Liver (tissue), 9 donors: ENCODE data around the gene MOB1B. TPM values are rescaled to one million over a fixed set of nuclear protein-coding genes. Genes with fewer than 3 reads are reported as not detected.
"Not testable (repeated sequence)": the region's sequence is repeated elsewhere in the genome, so short reads cannot be mapped to it uniquely, and the experiment has no call there.

ENCODE experiments used
- DNase-seq: peaks from one replicate; pipeline ENCODE4 v3.0.0-alpha.2; 2017; ENCODE audit warnings: low spot score
- H3K27ac ChIP-seq, 2 donors: one replicate each; pipeline ENCODE4 v1.7.0; 2013; ENCODE audit warnings: inconsistent platforms in 2 of 2, low read length in 2 of 2, control low read depth in 1 of 2, low read depth in 1 of 2, mild to moderate bottlenecking in 1 of 2
- H3K27me3 ChIP-seq, 4 donors: one replicate each; pipeline versions ENCODE4 v1.6.1 to v1.7.0; 2013; ENCODE audit warnings: low read length in 3 of 4, inconsistent platforms in 1 of 4, mild to moderate bottlenecking in 1 of 4, moderate library complexity in 1 of 4; ENCODE audit not compliant: control insufficient read depth in 4 of 4, insufficient read depth in 4 of 4
- H3K36me3 ChIP-seq, 4 donors: one replicate each; pipeline versions ENCODE4 v1.6.1 to v1.7.0; 2013; ENCODE audit warnings: low read length in 3 of 4, mild to moderate bottlenecking in 3 of 4, low read depth in 1 of 4, moderate library complexity in 1 of 4; ENCODE audit not compliant: control insufficient read depth in 4 of 4, insufficient read depth in 3 of 4
- H3K4me1 ChIP-seq, 4 donors: one replicate each; pipeline versions ENCODE4 v1.6.1 to v1.7.0; 2013; ENCODE audit warnings: low read length in 3 of 4, mild to moderate bottlenecking in 3 of 4, moderate library complexity in 1 of 4; ENCODE audit not compliant: control insufficient read depth in 4 of 4, insufficient read depth in 4 of 4
- H3K4me3 ChIP-seq, 3 donors: one replicate each; pipeline versions ENCODE4 v1.6.1 to v1.7.0; 2013; ENCODE audit warnings: low read length in 3 of 3, control low read depth in 1 of 3, low read depth in 1 of 3, mild to moderate bottlenecking in 1 of 3
- H3K9ac ChIP-seq, 2 donors: one replicate each; pipeline ENCODE4 v1.7.0; 2013; ENCODE audit warnings: low read length in 2 of 2, mild to moderate bottlenecking in 2 of 2, moderate library complexity in 2 of 2, control low read depth in 1 of 2, low read depth in 1 of 2
- H3K9me3 ChIP-seq, 4 donors: one replicate each; pipeline versions ENCODE4 v1.6.1 to v1.7.0; 2013; ENCODE audit warnings: low read length in 3 of 4; ENCODE audit not compliant: control insufficient read depth in 4 of 4
- ATF3 ChIP-seq: IDR thresholded peaks from 2 replicates; pipeline ENCODE4 v1.6.1; 2016; ENCODE audit warnings: antibody characterized with exemption
- CTCF ChIP-seq: fragments of 150-350 bp; IDR thresholded peaks from 2 replicates; pipeline ENCODE4 v1.5.1; 2017; ENCODE audit warnings: improper control_type of control experiment, low read depth, low read length; ENCODE audit not compliant: missing input control
- EGR1 ChIP-seq, 2 donors: IDR thresholded peaks; 2 replicates each; pipeline ENCODE4 v1.6.1; 2016 to 2018; ENCODE audit warnings: antibody characterized with exemption in 2 of 2, low read depth in 2 of 2
- FOXA1 ChIP-seq: IDR thresholded peaks from 2 replicates; pipeline ENCODE4 v1.6.1; 2016; ENCODE audit warnings: antibody characterized with exemption
- FOXA2 ChIP-seq: IDR thresholded peaks from 2 replicates; pipeline ENCODE4 v1.6.1; 2016; ENCODE audit warnings: antibody characterized with exemption
- GABPA ChIP-seq, 2 donors: IDR thresholded peaks in 1 of 2; conservative IDR thresholded peaks in 1 of 2; 2 replicates each; pipeline ENCODE4 v1.6.1; 2016; ENCODE audit warnings: antibody characterized with exemption in 2 of 2, mild to moderate bottlenecking in 1 of 2, moderate library complexity in 1 of 2
- HNF4A ChIP-seq, 2 donors: conservative IDR thresholded peaks; 2 replicates each; pipeline ENCODE4 v1.6.1; 2016; ENCODE audit warnings: antibody characterized with exemption in 2 of 2, mild to moderate bottlenecking in 2 of 2
- HNF4G ChIP-seq: IDR thresholded peaks from 2 replicates; pipeline ENCODE4 v1.6.1; 2016; ENCODE audit warnings: antibody characterized with exemption
- JUND ChIP-seq, 2 donors: IDR thresholded peaks; 2 replicates each; pipeline ENCODE4 v1.6.1; 2016; ENCODE audit warnings: antibody characterized with exemption in 2 of 2
- MAX ChIP-seq: IDR thresholded peaks from 2 replicates; pipeline ENCODE4 v1.6.1; 2016; ENCODE audit warnings: antibody characterized with exemption
- RAD21 ChIP-seq, 2 donors: IDR thresholded peaks; 2 replicates each; pipeline ENCODE4 v1.6.1; 2016; ENCODE audit warnings: antibody characterized with exemption in 2 of 2, mild to moderate bottlenecking in 2 of 2
- REST ChIP-seq: IDR thresholded peaks from 2 replicates; pipeline ENCODE4 v1.6.1; 2016; ENCODE audit warnings: antibody characterized with exemption, mild to moderate bottlenecking
- RXRA ChIP-seq, 2 donors: IDR thresholded peaks; 2 replicates each; pipeline ENCODE4 v1.6.1; 2017 to 2018; ENCODE audit warnings: antibody characterized with exemption in 2 of 2, mild to moderate bottlenecking in 1 of 2
- SP1 ChIP-seq: IDR thresholded peaks from 2 replicates; pipeline ENCODE4 v1.6.1; 2018; ENCODE audit warnings: antibody characterized with exemption, mild to moderate bottlenecking
- TAF1 ChIP-seq: conservative IDR thresholded peaks from 2 replicates; pipeline ENCODE4 v1.6.1; 2016; ENCODE audit warnings: antibody characterized with exemption, mild to moderate bottlenecking
- YY1 ChIP-seq: IDR thresholded peaks from 2 replicates; pipeline ENCODE4 v1.6.1; 2016; ENCODE audit warnings: antibody characterized with exemption, mild to moderate bottlenecking
- ZBTB33 ChIP-seq: IDR thresholded peaks from 2 replicates; pipeline ENCODE4 v1.6.1; 2016; ENCODE audit warnings: antibody characterized with exemption
- WGBS: extraction: QIAGEN DNeasy Blood & Tissue Kit; methylation state at CpG from one replicate; pipeline ENCODE4 v1.1.7; 2013; 5-methylcytosine and 5-hydroxymethylcytosine counted together
- polyA plus RNA-seq, 2 donors: library from polyadenylated mRNA; stranded (reverse) in 1 of 2; unstranded in 1 of 2; fragments of 200-250 nt in 1 of 2; fragments of >200 nt in 1 of 2; fragmentation: Nextera tagmentation in 1 of 2; extraction: Ambion mirVana in 1 of 2; gene quantifications; one replicate each; pipeline versions ENCODE4 v1.2.1 to v1.2.3, GENCODE V29; 2013 to 2015
- total RNA-seq, 2 donors: library from RNA; depleted of rRNA; stranded (reverse); fragments of >200 nt; gene quantifications; one replicate each; pipeline ENCODE4 v1.2.3, GENCODE V29; 2014
- donor health status: healthy.
- donor health status: healthy.
- donor health status: healthy.
- donor health status: healthy.
- donor health status: healthy.

The MOB1B gene
- total and polyA plus RNA-seq, 4 donors = 2.1 to 69.0 (median 3.7) TPM

- no peaks in the 10 kb centered on the region for H3K27me3 ChIP-seq
- no peaks in the 10 kb centered on the region for H3K4me1 ChIP-seq
- no peaks in the 10 kb centered on the region for H3K36me3 ChIP-seq
- DNase-seq = no peak
- no peak overlapping the region for H3K9ac ChIP-seq
- no peaks in the 10 kb centered on the region for H3K9me3 ChIP-seq
- 85% methylated on average over 7 of the region's 7 CpGs for WGBS
- TF ChIP-seq FOXA2 (no peak), CTCF (no peak), YY1 (no peak), EGR1 (IDR thresholded peaks at IDR 0.05; ENCODE audit: low read depth in 2 of 2) (no peak), TAF1 (no peak), SP1 (no peak), GABPA (IDR thresholded peaks at IDR 0.05 in 1 of 2, conservative IDR thresholded peaks at IDR 0.05 in 1 of 2) (no peak), REST (no peak), RXRA (IDR thresholded peaks at IDR 0.05) (no peak), FOXA1 (no peak), RAD21 (IDR thresholded peaks at IDR 0.05) (no peak), HNF4G (no peak), HNF4A (conservative IDR thresholded peaks at IDR 0.05) (no peak), ZBTB33 (no peak), JUND (IDR thresholded peaks at IDR 0.05) (no peak), ATF3 (no peak), MAX (no peak)
- H3K4me3 ChIP-seq = no peak overlapping the region
- H3K27ac ChIP-seq = no peak overlapping the region
Observed at GRCh38 chr4:71004281-71004851, 102.2 kb downstream of the MOB1B start.

GRCh38 chr4:71005025-71005424, 102.9 kb downstream of the MOB1B start:
- not testable (repeated sequence) for H3K4me1 ChIP-seq, H3K4me3 ChIP-seq, H3K27ac ChIP-seq, H3K9ac ChIP-seq, H3K27me3 ChIP-seq, H3K9me3 ChIP-seq, DNase-seq, H3K36me3 ChIP-seq
- WGBS = 96% methylated on average over 6 of the region's 6 CpGs
